Measurements from ENCODE around the gene PRKCE.

The PRKCE gene

DNA sequence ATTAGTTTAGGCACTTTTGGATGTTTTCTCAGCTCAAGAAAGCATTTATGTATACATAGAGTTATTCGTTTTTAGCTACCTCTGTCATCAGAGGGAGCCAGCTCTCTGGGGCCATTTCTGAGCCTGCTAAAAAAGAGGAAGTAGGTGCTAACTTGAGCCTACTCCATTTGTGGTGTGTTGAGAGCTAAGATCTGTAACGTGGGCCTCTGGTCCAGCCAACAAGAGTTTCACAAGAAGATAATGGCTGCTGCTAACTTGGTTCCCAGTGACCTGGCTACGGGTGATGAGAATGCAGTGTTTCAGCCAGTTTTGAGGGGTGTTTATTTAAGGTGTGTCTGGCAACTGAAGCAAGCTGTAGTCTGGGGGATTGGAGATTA is 182.5 kb downstream of the PRKCE start:
- H3K79me1 ChIP-seq (ENCODE audit: low read length) = no peaks in the 10 kb centered on the region
- H2BK5ac ChIP-seq (ENCODE audit: low read length) = no peak overlapping the region
- H3K36me3 ChIP-seq (ENCODE audit: control insufficient read depth, insufficient read depth, low read length) = no peaks in the 10 kb centered on the region
- no peak overlapping the region for H4K8ac ChIP-seq (ENCODE audit: low read depth, low read length)
- H2BK15ac ChIP-seq (replicated peaks; ENCODE audit: low read depth) = no peak overlapping the region
- no CpG with 5 or more reads among the region's 3 CpGs for WGBS (ENCODE audit: extremely low coverage, insufficient coverage, low lambda C conversion rate)
- no peak overlapping the region for H3K18ac ChIP-seq (ENCODE audit: low read length)
- no peaks in the 10 kb centered on the region for H3K27me3 ChIP-seq (ENCODE audit: insufficient read depth, low read length, poor library complexity)
- no peak overlapping the region for H3K56ac ChIP-seq (ENCODE audit: low read length)
- H3K4me3 ChIP-seq (ENCODE audit: low read length) = no peak overlapping the region
- H2BK120ac ChIP-seq (ENCODE audit: low read depth, low read length) = no peak overlapping the region
- no peak overlapping the region for H3K23ac ChIP-seq (ENCODE audit: low read length)
- no peak overlapping the region for H3K9ac ChIP-seq (ENCODE audit: low read length)
- H4K5ac ChIP-seq (ENCODE audit: low read length) = no peak overlapping the region
- DNase-seq = no peak
- no peak overlapping the region for H3K4ac ChIP-seq (ENCODE audit: low read depth, low read length)
- no peak overlapping the region for H2AK5ac ChIP-seq (ENCODE audit: low read length)
- no peaks in the 10 kb centered on the region for H3K4me1 ChIP-seq (ENCODE audit: control insufficient read depth, low read depth, low read length)
- no peak overlapping the region for H3K4me2 ChIP-seq (ENCODE audit: low read length)
- H3K27ac ChIP-seq (ENCODE audit: low read depth, low read length) = no peak overlapping the region
- no peaks in the 10 kb centered on the region for H3K79me2 ChIP-seq (ENCODE audit: control insufficient read depth, insufficient read depth, low read length)

DNA sequence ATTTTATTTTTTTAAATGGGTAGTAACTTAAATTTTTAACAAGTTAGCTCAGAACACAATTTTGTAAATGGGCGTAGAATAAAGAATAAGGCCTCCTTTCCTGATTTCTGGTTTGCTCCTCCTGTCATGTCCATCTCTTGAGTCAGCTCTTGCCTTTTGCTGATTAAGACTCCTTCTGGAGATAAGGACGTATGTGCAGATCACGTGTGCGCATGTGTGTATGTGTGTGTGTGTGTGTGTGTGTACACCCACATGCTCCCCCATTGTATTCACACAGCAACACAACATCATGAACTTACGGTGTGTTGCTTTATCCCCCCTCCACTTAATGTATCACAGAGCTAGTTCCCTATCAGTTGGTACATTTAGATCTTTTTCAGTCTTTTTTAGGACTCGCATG is 182.9 kb downstream of the PRKCE start:
- H3K4ac ChIP-seq (ENCODE audit: low read depth, low read length) = no peak overlapping the region
- H4K8ac ChIP-seq (ENCODE audit: low read depth, low read length) = no peak overlapping the region
- WGBS (ENCODE audit: extremely low coverage, insufficient coverage, low lambda C conversion rate) = no CpG with 5 or more reads among the region's 6 CpGs

DNA sequence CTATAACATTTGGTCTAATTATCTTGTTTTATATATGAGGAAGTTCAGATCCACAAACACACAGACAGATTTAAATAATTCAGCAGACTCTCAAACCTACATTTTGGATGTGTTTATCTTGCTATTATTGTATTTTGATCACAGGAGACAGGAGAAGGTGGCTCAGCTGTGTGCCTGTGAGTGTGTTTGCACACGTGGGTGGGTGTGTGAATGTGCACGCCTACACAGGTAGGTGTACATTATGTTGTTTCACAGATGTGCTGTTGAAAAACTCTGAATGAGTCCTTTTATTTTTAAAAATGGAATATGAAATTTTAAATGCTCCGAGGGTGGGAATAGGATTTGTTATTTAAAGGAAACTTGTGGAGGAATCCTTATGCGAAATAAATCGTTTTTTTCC is 183.4 kb downstream of the PRKCE start:
- H3K56ac ChIP-seq (ENCODE audit: low read length) = no peak overlapping the region
- H2AK5ac ChIP-seq (ENCODE audit: low read length) = no peak overlapping the region
- H3K27me3 ChIP-seq (ENCODE audit: insufficient read depth, low read length, poor library complexity) = no peaks in the 10 kb centered on the region
- no peaks in the 10 kb centered on the region for H3K36me3 ChIP-seq (ENCODE audit: control insufficient read depth, insufficient read depth, low read length)
- no peak overlapping the region for H3K9ac ChIP-seq (ENCODE audit: low read length)
- no peak overlapping the region for H3K18ac ChIP-seq (ENCODE audit: low read length)
- H3K79me2 ChIP-seq (ENCODE audit: control insufficient read depth, insufficient read depth, low read length) = no peaks in the 10 kb centered on the region
- no peak overlapping the region for H4K8ac ChIP-seq (ENCODE audit: low read depth, low read length)
- H3K4ac ChIP-seq (ENCODE audit: low read depth, low read length) = no peak overlapping the region
- no peak overlapping the region for H3K23ac ChIP-seq (ENCODE audit: low read length)
- no peak overlapping the region for H2BK5ac ChIP-seq (ENCODE audit: low read length)
- H2BK120ac ChIP-seq (ENCODE audit: low read depth, low read length) = no peak overlapping the region
- no peak overlapping the region for H3K27ac ChIP-seq (ENCODE audit: low read depth, low read length)
- H3K79me1 ChIP-seq (ENCODE audit: low read length) = no peaks in the 10 kb centered on the region
- WGBS (ENCODE audit: extremely low coverage, insufficient coverage, low lambda C conversion rate) = 100% methylated on average over 1 of the region's 5 CpGs
- no peak overlapping the region for H4K5ac ChIP-seq (ENCODE audit: low read length)
- H3K4me3 ChIP-seq (ENCODE audit: low read length) = no peak overlapping the region
- DNase-seq = no peak
- no peak overlapping the region for H3K4me2 ChIP-seq (ENCODE audit: low read length)
- H2BK15ac ChIP-seq (replicated peaks; ENCODE audit: low read depth) = no peak overlapping the region
- H3K4me1 ChIP-seq (ENCODE audit: control insufficient read depth, low read depth, low read length) = no peaks in the 10 kb centered on the region

More for the DNA sequence above, 182.9 kb downstream of the PRKCE start:
- no peak overlapping the region for H3K23ac ChIP-seq (ENCODE audit: low read length)
- no peak for DNase-seq
- no peaks in the 10 kb centered on the region for H3K4me1 ChIP-seq (ENCODE audit: control insufficient read depth, low read depth, low read length)
- H2BK15ac ChIP-seq (replicated peaks; ENCODE audit: low read depth) = no peak overlapping the region
- no peak overlapping the region for H2BK120ac ChIP-seq (ENCODE audit: low read depth, low read length)
- no peaks in the 10 kb centered on the region for H3K79me1 ChIP-seq (ENCODE audit: low read length)
- no peak overlapping the region for H3K4me3 ChIP-seq (ENCODE audit: low read length)
- H2AK5ac ChIP-seq (ENCODE audit: low read length) = no peak overlapping the region
- H3K4me2 ChIP-seq (ENCODE audit: low read length) = no peak overlapping the region
- H3K56ac ChIP-seq (ENCODE audit: low read length) = no peak overlapping the region
- H3K18ac ChIP-seq (ENCODE audit: low read length) = no peak overlapping the region
- no peaks in the 10 kb centered on the region for H3K79me2 ChIP-seq (ENCODE audit: control insufficient read depth, insufficient read depth, low read length)
- no peak overlapping the region for H3K27ac ChIP-seq (ENCODE audit: low read depth, low read length)
- H3K27me3 ChIP-seq (ENCODE audit: insufficient read depth, low read length, poor library complexity) = no peaks in the 10 kb centered on the region
- H4K5ac ChIP-seq (ENCODE audit: low read length) = no peak overlapping the region
- H2BK5ac ChIP-seq (ENCODE audit: low read length) = no peak overlapping the region
- no peak overlapping the region for H3K9ac ChIP-seq (ENCODE audit: low read length)
- H3K36me3 ChIP-seq (ENCODE audit: control insufficient read depth, insufficient read depth, low read length) = no peaks in the 10 kb centered on the region

DNA sequence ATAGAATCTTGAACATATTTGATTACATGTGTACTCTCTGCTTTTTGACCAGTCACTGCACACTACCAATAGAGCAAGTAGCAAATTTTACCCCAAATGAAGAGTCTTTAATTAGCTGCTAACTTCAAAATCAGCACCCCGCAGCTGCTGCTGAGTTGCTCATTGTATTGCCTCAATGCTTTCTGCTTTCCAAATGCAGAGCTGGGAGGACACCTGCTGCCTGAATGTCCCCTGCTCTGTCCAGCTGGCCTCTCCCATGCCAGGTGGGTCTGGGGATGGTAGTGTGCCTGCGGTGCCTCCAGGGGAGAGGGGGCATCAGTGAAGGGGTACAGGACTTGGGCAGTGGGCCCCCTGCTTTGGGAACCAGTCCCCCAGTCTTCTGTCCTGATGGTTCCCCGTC is 184.8 kb downstream of the PRKCE start:
- DNase-seq = no peak
- Histone ChIP-seq H3K18ac (ENCODE audit: low read length) (no peak overlapping the region), H2BK120ac (ENCODE audit: low read depth, low read length) (no peak overlapping the region), H3K56ac (ENCODE audit: low read length) (no peak overlapping the region), H3K4ac (ENCODE audit: low read depth, low read length) (no peak overlapping the region), H3K23ac (ENCODE audit: low read length) (no peak overlapping the region), H3K9ac (ENCODE audit: low read length) (no peak overlapping the region), H3K4me2 (ENCODE audit: low read length) (no peak overlapping the region), H2BK5ac (ENCODE audit: low read length) (no peak overlapping the region), H3K27ac (ENCODE audit: low read depth, low read length) (no peak overlapping the region), H3K36me3 (ENCODE audit: control insufficient read depth, insufficient read depth, low read length) (no peaks in the 10 kb centered on the region), H3K4me3 (ENCODE audit: low read length) (no peak overlapping the region), H3K79me2 (ENCODE audit: control insufficient read depth, insufficient read depth, low read length) (no peaks in the 10 kb centered on the region), H3K27me3 (ENCODE audit: insufficient read depth, low read length, poor library complexity) (no peaks in the 10 kb centered on the region), H3K4me1 (ENCODE audit: control insufficient read depth, low read depth, low read length) (no peaks in the 10 kb centered on the region), H4K8ac (ENCODE audit: low read depth, low read length) (no peak overlapping the region), H3K79me1 (ENCODE audit: low read length) (no peaks in the 10 kb centered on the region), H4K5ac (ENCODE audit: low read length) (no peak overlapping the region), H2AK5ac (ENCODE audit: low read length) (no peak overlapping the region), H2BK15ac (replicated peaks; ENCODE audit: low read depth) (no peak overlapping the region)
- no CpG with 5 or more reads among the region's 3 CpGs for WGBS (ENCODE audit: extremely low coverage, insufficient coverage, low lambda C conversion rate)

DNA sequence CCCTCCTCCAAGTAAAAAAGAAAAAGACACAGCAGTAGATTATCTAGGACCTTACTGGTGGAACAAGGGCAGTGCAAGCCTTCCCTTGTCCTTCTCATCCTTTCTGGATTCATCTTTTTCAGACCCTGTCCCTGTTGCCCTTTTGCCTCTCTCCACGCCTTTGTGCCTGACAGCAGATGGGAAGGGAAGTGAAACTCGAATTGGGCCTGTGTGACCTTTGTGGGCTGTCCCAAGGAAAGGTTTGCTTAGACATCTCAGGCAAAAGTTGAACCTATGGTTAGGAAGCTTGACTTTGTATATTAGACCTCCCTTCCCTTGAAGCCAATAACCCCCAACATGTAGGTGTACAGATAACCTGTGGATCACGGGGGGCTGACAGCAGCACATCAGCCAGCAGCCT is 185.3 kb downstream of the PRKCE start:
- Histone ChIP-seq H3K4me3 (ENCODE audit: low read length) (no peak overlapping the region), H2BK5ac (ENCODE audit: low read length) (no peak overlapping the region), H3K56ac (ENCODE audit: low read length) (no peak overlapping the region), H3K79me1 (ENCODE audit: low read length) (no peaks in the 10 kb centered on the region), H3K36me3 (ENCODE audit: control insufficient read depth, insufficient read depth, low read length) (no peaks in the 10 kb centered on the region), H4K8ac (ENCODE audit: low read depth, low read length) (no peak overlapping the region), H3K18ac (ENCODE audit: low read length) (no peak overlapping the region), H4K5ac (ENCODE audit: low read length) (no peak overlapping the region), H2AK5ac (ENCODE audit: low read length) (no peak overlapping the region), H2BK120ac (ENCODE audit: low read depth, low read length) (no peak overlapping the region), H3K79me2 (ENCODE audit: control insufficient read depth, insufficient read depth, low read length) (no peaks in the 10 kb centered on the region), H3K27me3 (ENCODE audit: insufficient read depth, low read length, poor library complexity) (no peaks in the 10 kb centered on the region), H3K4ac (ENCODE audit: low read depth, low read length) (no peak overlapping the region), H3K9ac (ENCODE audit: low read length) (no peak overlapping the region), H3K4me2 (ENCODE audit: low read length) (no peak overlapping the region), H3K23ac (ENCODE audit: low read length) (no peak overlapping the region), H3K4me1 (ENCODE audit: control insufficient read depth, low read depth, low read length) (no peaks in the 10 kb centered on the region), H3K27ac (ENCODE audit: low read depth, low read length) (no peak overlapping the region), H2BK15ac (replicated peaks; ENCODE audit: low read depth) (no peak overlapping the region)
- no peak for DNase-seq
- no CpG with 5 or more reads among the region's 3 CpGs for WGBS (ENCODE audit: extremely low coverage, insufficient coverage, low lambda C conversion rate)

DNA sequence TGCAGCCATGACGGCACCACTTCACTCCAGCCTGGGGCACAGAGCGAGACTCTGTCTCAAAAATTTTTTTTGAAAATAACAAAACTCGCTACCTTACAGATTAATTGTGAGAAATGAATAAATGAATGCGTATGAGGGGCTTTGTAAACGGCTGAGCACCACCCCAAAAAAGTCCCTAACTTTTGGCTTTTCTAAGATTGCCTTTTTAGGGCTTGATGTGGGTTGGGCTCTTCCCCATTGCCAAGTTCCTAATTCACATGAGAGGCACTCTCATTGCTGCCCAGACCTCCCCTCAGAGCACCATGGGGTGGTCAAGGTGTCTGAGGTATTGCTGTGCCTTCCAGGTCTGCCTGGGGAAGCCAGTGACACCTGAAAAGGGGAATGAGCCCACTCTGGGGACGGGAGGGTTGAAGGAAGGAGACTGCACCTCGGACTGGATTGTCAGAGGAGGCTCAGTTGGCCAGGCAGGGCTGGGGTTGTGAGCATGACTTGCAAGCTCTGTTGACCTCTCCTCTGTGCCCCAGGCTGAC is 186.4 kb downstream of the PRKCE start:
- H3K4me1 ChIP-seq (ENCODE audit: control insufficient read depth, low read depth, low read length) = no peaks in the 10 kb centered on the region
- no CpG with 5 or more reads among the region's 7 CpGs for whole genome bisulfite sequencing (ENCODE audit: extremely low coverage, insufficient coverage, low lambda C conversion rate)
- no peak overlapping the region for H4K5ac ChIP-seq (ENCODE audit: low read length)
- H3K4me2 ChIP-seq (ENCODE audit: low read length) = no peak overlapping the region
- DNase-seq = no peak
- H3K79me2 ChIP-seq (ENCODE audit: control insufficient read depth, insufficient read depth, low read length) = no peaks in the 10 kb centered on the region
- no peaks in the 10 kb centered on the region for H3K27me3 ChIP-seq (ENCODE audit: insufficient read depth, low read length, poor library complexity)
- H3K9ac ChIP-seq (ENCODE audit: low read length) = no peak overlapping the region
- H3K18ac ChIP-seq (ENCODE audit: low read length) = no peak overlapping the region
- no peak overlapping the region for H3K27ac ChIP-seq (ENCODE audit: low read depth, low read length)
- no peak overlapping the region for H3K23ac ChIP-seq (ENCODE audit: low read length)
- H4K8ac ChIP-seq (ENCODE audit: low read depth, low read length) = no peak overlapping the region
- no peak overlapping the region for H2BK5ac ChIP-seq (ENCODE audit: low read length)
- no peak overlapping the region for H3K56ac ChIP-seq (ENCODE audit: low read length)
- H3K4me3 ChIP-seq (ENCODE audit: low read length) = no peak overlapping the region
- H2AK5ac ChIP-seq (ENCODE audit: low read length) = no peak overlapping the region
- H2BK15ac ChIP-seq (replicated peaks; ENCODE audit: low read depth) = no peak overlapping the region
- H3K36me3 ChIP-seq (ENCODE audit: control insufficient read depth, insufficient read depth, low read length) = no peaks in the 10 kb centered on the region
- H3K4ac ChIP-seq (ENCODE audit: low read depth, low read length) = no peak overlapping the region
- no peak overlapping the region for H2BK120ac ChIP-seq (ENCODE audit: low read depth, low read length)
- H3K79me1 ChIP-seq (ENCODE audit: low read length) = no peaks in the 10 kb centered on the region
